ENCODE measurements around the gene BDP1. TPM values are rescaled to one million over a fixed set of nuclear protein-coding genes. Genes with fewer than 3 reads are reported as not detected.

BDP1 gene
- total and polyA plus RNA-seq, 2 experiments from 2014 or later = 16.1 to 32.7 TPM

Small RNAs within 50 kb of the gene (small RNA-seq; reads per million reads assigned to genes)
- not detected for gene HMGN1P12

Other genes starting within 250 kb of the BDP1 start
- 26.8 and 34.2 TPM in 2 replicates for gene MCCC2, start 131.7 kb downstream of the BDP1 start, total RNA-seq
- gene MCCC2, start 131.7 kb downstream of the BDP1 start, polyA plus RNA-seq = 17.8 and 18.6 TPM in 2 replicates